Memory B cell (primary cell): ENCODE measurements around the gene EYA2.

ENCODE experiments used
- ATAC-seq: fragments of 150-1000 bp; cut with Tn5 transposase; 2 replicates; pipeline ENCODE4 v1.10.0; 2021; ENCODE audit warnings: low read depth, mild to moderate bottlenecking, moderate library complexity
- DNase-seq, 2 donors: peaks; one replicate each; pipeline ENCODE4 v3.0.0; 2022; ENCODE audit warnings: low spot score in 2 of 2
- H3K27ac Mint-ChIP-seq: one replicate; pipeline ENCODE4 v1.8.0; 2022; ENCODE audit warnings: mild to moderate bottlenecking, moderate library complexity, mixed read lengths
- H3K27me3 Mint-ChIP-seq: one replicate; pipeline ENCODE4 v1.8.0; 2022; ENCODE audit warnings: mixed read lengths
- H3K36me3 Mint-ChIP-seq: one replicate; pipeline ENCODE4 v1.8.0; 2022; ENCODE audit warnings: mild to moderate bottlenecking, mixed read lengths
- H3K4me1 Mint-ChIP-seq: one replicate; pipeline ENCODE4 v1.8.0; 2022; ENCODE audit warnings: mixed read lengths
- H3K4me3 Mint-ChIP-seq: one replicate; pipeline ENCODE4 v1.8.0; 2022; ENCODE audit warnings: mild to moderate bottlenecking, moderate library complexity, mixed read lengths
- H3K9me3 Mint-ChIP-seq: one replicate; pipeline ENCODE4 v1.8.0; 2022; ENCODE audit warnings: mixed read lengths

Gene EYA2

DNA sequence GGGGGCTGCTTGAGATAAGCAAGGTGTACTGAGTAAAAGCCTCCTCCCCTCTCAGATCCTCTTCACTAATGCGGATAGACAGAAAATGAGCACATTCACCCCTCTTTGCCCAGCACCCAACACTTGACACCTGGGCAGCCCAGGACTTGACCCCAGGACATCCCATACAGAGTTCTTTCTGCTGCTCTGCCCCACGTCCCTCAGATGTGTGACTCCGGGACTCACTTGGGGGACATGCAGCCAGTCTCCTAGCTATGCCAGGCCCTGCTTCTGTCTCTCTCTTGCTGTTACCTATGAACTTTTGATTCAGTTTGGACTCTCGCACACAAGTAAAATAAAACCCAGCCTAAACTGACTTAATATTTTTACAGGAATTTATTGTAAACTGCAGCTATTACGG lies 159.9 kb downstream of the EYA2 start:
- Mint-ChIP-seq H3K4me3 (no peak overlapping the region), H3K36me3 (peaks cover 2% of the 10 kb centered on the region), H3K27me3 (peaks cover 10% of the 10 kb centered on the region), H3K9me3 (peaks cover 3% of the 10 kb centered on the region), H3K27ac (no peak overlapping the region), H3K4me1 (no peaks in the 10 kb centered on the region)
- ATAC-seq (no peak), DNase-seq (no peak)

DNA sequence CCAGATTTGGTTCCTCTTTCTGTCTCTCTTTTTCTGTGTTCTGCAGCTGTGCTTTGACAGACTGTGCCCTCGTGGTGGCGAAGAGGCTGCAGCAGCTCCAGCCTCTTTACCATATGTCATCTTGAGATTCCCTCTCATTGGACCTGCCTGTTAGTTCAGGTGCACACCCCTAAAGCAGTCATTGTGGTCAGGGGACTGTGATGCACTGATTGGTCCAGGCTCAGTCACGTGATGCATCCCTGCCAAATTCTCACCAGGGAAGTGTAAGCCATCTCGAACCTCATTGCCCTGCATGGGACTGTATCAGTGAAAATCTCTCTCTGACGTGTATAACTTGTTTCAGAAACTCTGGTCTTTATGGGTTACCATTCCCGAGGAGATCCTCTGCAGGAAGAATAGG lies 160.3 kb downstream of the EYA2 start:
- H3K27ac Mint-ChIP-seq = no peak overlapping the region
- ATAC-seq = no peak

DNA sequence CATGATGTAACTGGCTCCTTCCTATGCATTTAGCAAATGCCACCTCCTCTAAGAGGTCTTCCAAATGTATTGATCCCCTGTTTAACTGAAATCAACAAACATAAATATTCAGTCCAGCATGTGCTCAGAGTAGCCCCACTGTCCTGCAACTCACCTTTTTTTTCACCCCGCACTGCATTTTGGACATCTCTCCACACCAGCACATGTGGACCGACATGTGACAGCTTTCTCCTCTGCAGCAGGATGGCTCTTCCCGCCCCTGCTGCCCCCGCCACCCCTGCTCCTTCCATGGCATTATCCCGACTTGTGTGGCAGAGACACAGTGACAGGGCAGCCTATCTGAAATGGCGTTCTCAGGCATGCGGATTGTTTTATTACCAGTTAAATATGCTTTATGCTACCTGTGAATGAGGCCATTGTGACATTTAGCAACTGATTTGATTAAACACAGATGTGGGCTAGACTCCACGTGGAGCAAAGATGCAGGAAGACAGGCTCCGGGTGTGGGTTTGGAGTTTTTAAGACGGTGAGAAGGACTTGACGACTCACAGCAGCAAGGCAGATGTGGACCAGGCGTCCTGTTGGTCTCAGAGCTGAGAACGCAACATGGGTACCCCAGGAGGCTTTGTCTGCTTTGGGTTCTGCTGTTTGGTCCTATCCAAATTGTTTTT lies 161.2 kb downstream of the EYA2 start:
- ATAC-seq = no peak
- Mint-ChIP-seq H3K27me3 (peaks cover 10% of the 10 kb centered on the region), H3K4me3 (no peak overlapping the region), H3K36me3 (peaks cover 2% of the 10 kb centered on the region), H3K9me3 (peaks cover 3% of the 10 kb centered on the region), H3K4me1 (no peaks in the 10 kb centered on the region), H3K27ac (no peak overlapping the region)
- no peak for DNase-seq

More for the DNA sequence above, 160.3 kb downstream of the EYA2 start:
- H3K36me3 Mint-ChIP-seq = peaks cover 2% of the 10 kb centered on the region
- no peaks in the 10 kb centered on the region for H3K4me1 Mint-ChIP-seq
- peaks cover 10% of the 10 kb centered on the region for H3K27me3 Mint-ChIP-seq
- H3K9me3 Mint-ChIP-seq = peaks cover 3% of the 10 kb centered on the region
- DNase-seq = no peak
- H3K4me3 Mint-ChIP-seq = no peak overlapping the region

DNA sequence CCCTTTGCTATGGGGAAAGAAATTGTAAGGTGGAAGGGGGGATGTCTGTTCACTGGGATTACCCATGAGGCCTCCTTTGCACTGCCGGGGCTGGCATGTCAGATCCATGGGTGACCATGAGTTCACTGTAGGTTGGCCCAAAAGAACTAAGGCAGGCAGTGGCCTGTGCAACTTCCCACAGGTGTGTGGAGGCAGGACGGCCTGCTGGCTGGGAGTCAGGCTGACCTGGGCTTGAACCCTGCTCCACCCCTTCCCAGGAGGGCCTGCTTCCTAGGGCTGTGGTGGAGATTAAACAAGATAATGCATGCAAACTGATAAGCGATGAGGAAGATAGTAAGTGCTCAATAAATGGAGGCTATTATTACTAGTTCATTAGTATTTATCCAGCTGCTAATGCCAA lies 163.0 kb downstream of the EYA2 start:
- no peak for ATAC-seq
- DNase-seq = no peak
- peaks cover 3% of the 10 kb centered on the region for H3K36me3 Mint-ChIP-seq
- no peaks in the 10 kb centered on the region for H3K4me1 Mint-ChIP-seq
- H3K27me3 Mint-ChIP-seq = peaks cover 8% of the 10 kb centered on the region
- H3K9me3 Mint-ChIP-seq = peaks cover 3% of the 10 kb centered on the region
- H3K27ac Mint-ChIP-seq = no peak overlapping the region
- no peak overlapping the region for H3K4me3 Mint-ChIP-seq

DNA sequence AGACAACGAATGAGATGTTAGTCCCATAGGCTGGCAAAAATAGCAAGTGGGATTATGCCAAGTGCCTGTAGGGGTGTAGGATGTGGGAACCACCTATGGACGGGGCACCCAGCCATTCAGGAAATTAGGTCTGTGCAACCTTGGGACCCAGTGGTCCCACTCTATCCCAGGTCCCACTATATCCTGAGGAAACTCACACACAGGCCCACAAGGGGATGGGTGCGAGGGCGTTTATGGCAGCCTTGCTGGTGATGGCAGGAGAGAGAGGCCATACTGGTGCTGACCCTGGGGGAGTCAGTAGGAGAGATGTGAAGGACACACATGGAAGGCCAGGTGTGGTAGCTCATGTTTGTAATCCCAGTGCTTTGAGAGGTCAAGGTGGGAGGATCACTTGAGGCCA lies 163.6 kb downstream of the EYA2 start:
- Mint-ChIP-seq H3K27ac (no peak overlapping the region), H3K9me3 (peaks cover 3% of the 10 kb centered on the region), H3K4me1 (no peaks in the 10 kb centered on the region), H3K4me3 (no peak overlapping the region), H3K27me3 (peaks cover 8% of the 10 kb centered on the region), H3K36me3 (peaks cover 3% of the 10 kb centered on the region)
- ATAC-seq (no peak), DNase-seq (no peak)

DNA sequence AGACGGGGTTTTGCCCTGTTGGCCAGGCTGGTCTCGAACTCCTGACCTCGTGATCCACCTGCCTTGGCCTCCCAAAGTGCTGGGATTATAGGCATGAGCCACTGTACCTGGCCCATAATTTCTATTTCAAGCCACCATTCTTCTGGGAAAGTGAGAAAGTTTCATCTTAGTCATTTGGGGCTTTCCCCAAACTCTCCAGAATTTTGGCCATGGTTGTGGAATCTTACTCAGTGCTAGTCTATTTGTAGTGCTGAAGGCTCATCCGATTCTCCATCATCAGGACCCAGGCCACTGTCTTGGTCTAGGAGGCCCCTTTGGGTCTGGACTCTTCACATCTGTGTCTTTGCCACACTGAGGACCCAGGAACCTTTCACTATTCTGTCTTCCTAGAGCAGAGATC lies 164.9 kb downstream of the EYA2 start:
- H3K9me3 Mint-ChIP-seq = peaks cover 4% of the 10 kb centered on the region
- peaks cover 4% of the 10 kb centered on the region for H3K36me3 Mint-ChIP-seq
- H3K4me3 Mint-ChIP-seq = no peak overlapping the region
- H3K27me3 Mint-ChIP-seq = peaks cover 9% of the 10 kb centered on the region
- no peak overlapping the region for H3K27ac Mint-ChIP-seq
- DNase-seq (no peak), ATAC-seq (no peak)
- no peaks in the 10 kb centered on the region for H3K4me1 Mint-ChIP-seq

DNA sequence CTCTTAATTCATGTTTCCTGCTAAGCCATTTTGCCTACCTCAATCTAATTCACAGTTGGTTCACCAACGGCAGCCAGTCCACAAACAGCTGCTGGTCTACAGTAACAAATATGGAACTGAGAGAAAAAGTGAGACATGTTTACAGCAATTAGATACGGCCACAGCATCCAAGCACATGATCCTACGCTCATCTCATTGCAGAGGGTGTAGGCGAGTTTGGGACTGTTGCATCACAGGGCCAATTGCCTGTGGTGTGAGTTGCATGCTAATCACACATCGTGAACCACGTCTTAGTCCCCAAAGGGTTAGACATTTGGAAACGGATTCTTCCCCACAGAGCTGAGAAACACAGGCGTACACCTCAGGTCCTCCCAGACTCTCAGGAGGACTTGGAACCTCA lies 166.9 kb downstream of the EYA2 start:
- Mint-ChIP-seq H3K9me3 (peaks cover 4% of the 10 kb centered on the region), H3K4me3 (no peak overlapping the region), H3K27ac (no peak overlapping the region), H3K4me1 (no peaks in the 10 kb centered on the region), H3K36me3 (peaks cover 7% of the 10 kb centered on the region), H3K27me3 (peaks cover 7% of the 10 kb centered on the region)
- no peak for DNase-seq
- no peak for ATAC-seq

DNA sequence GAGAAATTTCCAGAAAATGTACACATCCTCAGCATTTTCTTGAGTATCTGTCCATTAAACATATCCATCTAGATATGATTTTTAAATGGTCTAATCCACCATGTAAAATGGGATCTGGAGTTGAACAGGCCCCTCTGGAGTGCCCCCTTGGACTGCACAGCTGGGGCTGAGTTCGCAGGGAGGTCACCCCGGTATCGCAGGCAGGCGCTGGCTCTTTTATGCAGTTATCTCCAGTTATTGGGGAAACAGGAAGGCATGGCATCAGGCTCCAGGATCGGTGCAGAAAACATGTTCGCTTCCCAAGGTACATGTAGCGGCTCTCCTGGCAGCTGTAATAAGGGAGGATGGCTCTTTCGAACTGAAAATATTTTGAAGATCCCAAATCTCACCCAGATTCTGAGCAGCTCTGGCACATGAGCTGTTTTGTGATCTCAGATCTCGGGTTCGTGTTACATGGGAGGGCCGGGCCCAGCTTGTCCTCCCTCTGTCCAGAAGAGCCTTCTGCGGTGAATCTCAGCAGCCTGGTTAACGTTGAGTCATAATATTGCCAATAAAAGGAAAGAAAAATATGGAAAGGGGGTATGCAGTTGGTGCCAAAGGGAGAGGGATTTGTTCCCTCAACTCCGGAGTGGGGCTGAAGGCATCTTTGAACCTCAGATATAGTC lies 167.7 kb downstream of the EYA2 start:
- no peak overlapping the region for H3K27ac Mint-ChIP-seq
- no peak for ATAC-seq
- peaks cover 6% of the 10 kb centered on the region for H3K27me3 Mint-ChIP-seq
- no peaks in the 10 kb centered on the region for H3K4me1 Mint-ChIP-seq
- H3K4me3 Mint-ChIP-seq = no peak overlapping the region
- peaks cover 7% of the 10 kb centered on the region for H3K36me3 Mint-ChIP-seq
- H3K9me3 Mint-ChIP-seq = peaks cover 4% of the 10 kb centered on the region
- no peak for DNase-seq

DNA sequence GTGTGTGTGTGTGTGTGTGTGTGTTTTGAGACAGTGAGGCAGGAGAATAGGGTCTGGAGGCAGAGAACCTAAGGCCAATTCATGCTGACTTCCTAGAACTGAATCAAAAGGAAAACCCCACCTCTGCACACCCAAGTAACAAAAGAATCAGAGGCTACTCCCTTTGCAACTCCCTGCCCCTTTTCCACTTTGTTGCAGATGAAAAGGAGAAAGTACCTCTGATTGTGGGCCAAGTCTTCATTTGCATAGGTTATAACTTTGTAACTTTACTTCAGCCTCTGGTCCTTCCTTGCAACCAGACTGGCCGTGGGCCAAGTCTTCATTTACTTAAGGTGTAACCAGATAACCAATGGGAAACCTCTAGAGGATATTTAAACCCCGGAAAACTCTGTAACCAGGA lies 168.8 kb downstream of the EYA2 start:
- Mint-ChIP-seq H3K36me3 (peaks cover 11% of the 10 kb centered on the region), H3K27ac (no peak overlapping the region), H3K4me1 (no peaks in the 10 kb centered on the region), H3K27me3 (peaks cover 3% of the 10 kb centered on the region), H3K4me3 (no peak overlapping the region), H3K9me3 (peaks cover 8% of the 10 kb centered on the region)
- DNase-seq = no peak
- no peak for ATAC-seq

DNA sequence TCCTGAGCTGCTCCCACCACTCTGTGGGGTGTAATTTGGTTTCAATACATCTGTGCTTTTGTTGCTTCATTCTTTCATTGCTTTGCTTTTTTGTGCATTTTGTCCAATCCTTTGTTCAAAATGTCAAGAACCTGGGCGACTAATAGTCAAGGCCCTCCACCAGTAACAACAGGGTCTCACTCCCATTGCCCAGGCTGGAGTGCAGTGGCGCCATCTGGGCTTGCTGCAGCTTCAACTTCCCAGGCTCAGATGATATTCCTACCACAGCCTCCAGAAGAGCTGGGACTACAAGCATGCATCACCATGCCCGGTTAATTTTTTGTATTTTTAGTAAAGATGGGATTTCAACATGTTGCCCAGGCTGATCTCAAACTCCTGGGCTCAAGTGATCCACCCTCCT lies 169.2 kb downstream of the EYA2 start:
- H3K27me3 Mint-ChIP-seq = peaks cover 3% of the 10 kb centered on the region
- DNase-seq (no peak), ATAC-seq (no peak)
- H3K36me3 Mint-ChIP-seq = peaks cover 11% of the 10 kb centered on the region
- peaks cover 8% of the 10 kb centered on the region for H3K9me3 Mint-ChIP-seq
- H3K27ac Mint-ChIP-seq = no peak overlapping the region
- no peak overlapping the region for H3K4me3 Mint-ChIP-seq
- H3K4me1 Mint-ChIP-seq = no peaks in the 10 kb centered on the region

DNA sequence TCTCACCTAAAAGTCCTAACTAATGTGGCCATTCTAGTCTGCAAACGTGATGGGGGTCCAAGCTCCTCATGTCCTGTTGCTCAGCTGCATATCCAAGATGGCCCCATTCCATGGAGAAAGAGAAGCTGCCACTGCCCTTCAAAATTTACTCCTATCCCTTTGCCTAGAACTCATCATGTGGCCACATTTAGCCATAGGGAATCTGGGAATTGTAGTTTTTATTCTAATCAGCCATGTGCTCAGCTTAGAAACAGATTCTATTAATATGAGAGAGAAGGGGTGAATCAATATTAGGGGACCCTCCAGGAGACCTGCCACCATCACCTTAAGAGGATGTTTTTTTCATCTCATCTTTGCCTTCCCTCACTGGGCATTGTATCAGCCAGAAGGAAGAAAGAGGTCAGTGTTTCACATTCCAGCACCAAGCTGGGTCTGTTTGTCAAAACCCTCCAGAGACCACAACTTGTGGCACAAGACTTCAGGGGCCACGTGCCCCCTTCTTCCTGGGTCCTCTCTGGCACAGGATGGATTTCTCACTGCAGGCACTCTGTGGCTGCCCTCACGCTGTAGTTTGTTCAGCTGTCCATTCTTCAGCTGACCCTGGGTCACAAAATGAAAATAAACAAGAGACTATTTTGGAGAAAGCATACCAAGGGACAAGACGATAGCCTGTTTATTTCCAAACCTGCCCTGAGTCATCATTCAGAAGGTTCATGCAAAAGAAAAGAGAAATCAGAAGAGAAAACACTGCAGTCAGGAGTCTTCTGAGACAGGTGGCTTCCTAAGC lies 172.0 kb downstream of the EYA2 start:
- no peak for ATAC-seq

DNA sequence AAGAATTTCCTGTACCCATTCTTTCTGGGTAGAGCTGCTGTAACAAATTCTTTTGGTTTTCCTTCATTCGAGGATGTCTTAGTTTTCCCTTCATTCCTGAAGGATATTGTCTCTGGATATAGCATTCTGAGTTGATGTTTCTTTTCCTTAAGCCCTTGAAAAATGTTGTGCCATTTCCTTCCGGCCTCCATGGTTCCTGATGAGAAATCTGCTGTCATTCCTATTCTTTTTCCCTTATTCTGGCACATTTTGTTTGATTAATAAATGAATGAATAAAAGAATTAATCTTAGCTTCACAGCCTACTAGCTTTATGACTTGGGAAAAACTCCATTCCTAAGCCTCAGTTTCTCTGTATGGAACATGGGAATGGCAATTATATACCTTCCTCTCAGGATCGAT lies 173.1 kb downstream of the EYA2 start:
- Mint-ChIP-seq H3K4me1 (no peaks in the 10 kb centered on the region), H3K36me3 (peaks cover 9% of the 10 kb centered on the region), H3K27ac (no peak overlapping the region), H3K9me3 (peaks cover 8% of the 10 kb centered on the region), H3K27me3 (peaks cover 3% of the 10 kb centered on the region), H3K4me3 (no peak overlapping the region)
- DNase-seq (no peak), ATAC-seq (no peak)

More for the DNA sequence above, 172.0 kb downstream of the EYA2 start:
- H3K4me3 Mint-ChIP-seq = no peak overlapping the region
- H3K36me3 Mint-ChIP-seq = peaks cover 11% of the 10 kb centered on the region
- no peak overlapping the region for H3K27ac Mint-ChIP-seq
- no peaks in the 10 kb centered on the region for H3K4me1 Mint-ChIP-seq
- peaks cover 8% of the 10 kb centered on the region for H3K9me3 Mint-ChIP-seq
- no peak for DNase-seq
- peaks cover 3% of the 10 kb centered on the region for H3K27me3 Mint-ChIP-seq

DNA sequence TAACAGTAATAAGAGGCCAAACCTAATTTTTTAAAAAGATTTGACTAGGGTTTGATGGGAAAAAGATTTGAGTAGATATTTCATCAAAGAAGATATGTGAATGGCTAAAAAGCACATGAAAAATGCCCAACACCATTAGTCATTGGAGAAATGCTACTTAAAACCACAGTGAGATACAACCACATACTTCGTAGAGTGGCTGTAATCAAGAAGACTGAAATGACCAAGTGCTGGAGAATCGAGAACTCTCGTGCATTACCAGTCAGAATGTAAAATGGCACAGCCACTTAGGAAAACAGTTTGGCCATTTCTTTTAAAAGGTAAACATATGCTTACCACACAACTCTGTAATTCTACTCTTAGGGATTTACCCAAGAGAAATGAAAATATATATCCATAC lies 175.5 kb downstream of the EYA2 start:
- Mint-ChIP-seq H3K4me3 (no peak overlapping the region), H3K27me3 (peaks cover 4% of the 10 kb centered on the region), H3K27ac (no peak overlapping the region), H3K9me3 (peaks cover 4% of the 10 kb centered on the region), H3K4me1 (no peaks in the 10 kb centered on the region), H3K36me3 (peaks cover 5% of the 10 kb centered on the region)
- DNase-seq (no peak), ATAC-seq (no peak)

DNA sequence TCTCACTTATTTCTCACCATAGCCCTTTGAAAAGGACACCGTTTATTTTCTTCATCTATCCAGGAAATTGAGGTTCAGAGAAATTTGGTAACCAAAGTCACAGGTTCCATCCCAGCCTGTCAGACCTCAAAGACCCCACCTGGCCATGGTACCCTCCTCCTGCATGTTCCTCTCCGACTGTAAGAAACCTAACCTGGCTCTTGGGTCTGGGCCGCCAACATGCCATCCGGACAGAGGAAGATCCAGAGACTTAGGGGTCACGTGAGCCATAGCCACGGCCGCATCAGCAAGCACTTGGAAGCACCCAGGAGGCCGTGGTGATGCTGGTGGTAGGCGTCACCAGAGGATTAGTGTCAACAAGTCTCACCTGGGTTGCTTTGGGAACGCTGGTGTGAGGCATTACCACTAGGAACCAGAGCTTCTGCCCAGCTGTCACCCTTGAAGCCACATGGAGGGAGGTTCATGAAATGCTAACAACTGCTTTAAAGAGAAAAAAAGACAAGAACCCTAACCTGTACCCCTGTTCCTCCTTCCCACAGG lies 177.1 kb downstream of the EYA2 start:
- H3K4me3 Mint-ChIP-seq = no peak overlapping the region
- DNase-seq (no peak), ATAC-seq (no peak)
- no peaks in the 10 kb centered on the region for H3K4me1 Mint-ChIP-seq
- peaks cover 9% of the 10 kb centered on the region for H3K36me3 Mint-ChIP-seq
- H3K9me3 Mint-ChIP-seq = peaks cover 9% of the 10 kb centered on the region
- no peak overlapping the region for H3K27ac Mint-ChIP-seq
- H3K27me3 Mint-ChIP-seq = peaks cover 6% of the 10 kb centered on the region
